Ovary (tissue), 3 donors: Measurements from ENCODE around the gene HIPK1.

Experiments
- CTCF ChIP-seq, 3 donors: fragments of 450-650 bp in 2 of 3; fragments of 200-600 bp in 1 of 3; IDR thresholded peaks; one replicate each; pipeline versions ENCODE4 v1.5.1 to v1.8.0; 2016 to 2022; ENCODE audit warnings: antibody characterized with exemption in 3 of 3, mild to moderate bottlenecking in 1 of 3
- EP300 ChIP-seq: sonication (generic); formaldehyde crosslinking; IDR thresholded peaks from one replicate; pipeline ENCODE4 v1.6.1; 2017; ENCODE audit warnings: antibody characterized with exemption
- POLR2A ChIP-seq: fragments of 450-650 bp; IDR thresholded peaks from one replicate; pipeline ENCODE4 v1.6.1; 2017; ENCODE audit warnings: antibody characterized with exemption, mild to moderate bottlenecking, moderate library complexity
- donor health status: DM: no; HTN: no; CAD: no.

GRCh38 chr1:113928941-113929749 lies at the start of gene HIPK1:
- TF ChIP-seq POLR2A = peak; percentile 69
- peak; percentile 29 for TF ChIP-seq EP300
- TF ChIP-seq CTCF (IDR thresholded peaks at IDR 0.05) = peak in 1 of 3 donors; percentile 22
